ENCODE results near the gene YKT6.

Gene YKT6

GRCh38 chr7:44232901-44233715 lies 32.3 kb downstream of the YKT6 start:
- no peak for DNase-seq (ENCODE audit: low spot score)

- no peak for DNase-seq (ENCODE audit: low spot score)
Observed at GRCh38 chr7:44235066-44235465, 34.3 kb downstream of the YKT6 start.

- no peak for DNase-seq (ENCODE audit: low spot score)
Observed at GRCh38 chr7:44235582-44236332, 35.0 kb downstream of the YKT6 start.

- DNase-seq (ENCODE audit: low spot score), result no peak
Observed at GRCh38 chr7:44236333-44236728, 35.6 kb downstream of the YKT6 start.

GRCh38 chr7:44237696-44238095 lies 36.9 kb downstream of the YKT6 start:
- no peak for DNase-seq (ENCODE audit: low spot score)

- DNase-seq (ENCODE audit: low spot score), result no peak
Observed at GRCh38 chr7:44238116-44238695, 37.4 kb downstream of the YKT6 start.

GRCh38 chr7:44239361-44239760 lies 38.6 kb downstream of the YKT6 start:
- DNase-seq (ENCODE audit: low spot score), result no peak

GRCh38 chr7:44240376-44240775 lies 39.6 kb downstream of the YKT6 start:
- DNase-seq (ENCODE audit: low spot score), result no peak

GRCh38 chr7:44240983-44241510 lies 40.3 kb downstream of the YKT6 start:
- peak; percentile 90 for DNase-seq (ENCODE audit: low spot score)

- no peak for DNase-seq (ENCODE audit: low spot score)
Observed at GRCh38 chr7:44242091-44242490, 41.3 kb downstream of the YKT6 start.

GRCh38 chr7:44244282-44244681 lies 43.5 kb downstream of the YKT6 start:
- DNase-seq (ENCODE audit: low spot score), result no peak

GRCh38 chr7:44246396-44247113 lies 45.8 kb downstream of the YKT6 start:
- DNase-seq (ENCODE audit: low spot score), result no peak

GRCh38 chr7:44247868-44248651 lies 47.3 kb downstream of the YKT6 start:
- no peak for DNase-seq (ENCODE audit: low spot score)

- no peak for DNase-seq (ENCODE audit: low spot score)
Observed at GRCh38 chr7:44249639-44250234, 49.0 kb downstream of the YKT6 start.

GRCh38 chr7:44251269-44251668 lies 50.5 kb downstream of the YKT6 start:
- DNase-seq (ENCODE audit: low spot score), result no peak

GRCh38 chr7:44251881-44252280 lies 51.1 kb downstream of the YKT6 start:
- no peak for DNase-seq (ENCODE audit: low spot score)

GRCh38 chr7:44256459-44256858 lies 55.7 kb downstream of the YKT6 start:
- no peak for DNase-seq (ENCODE audit: low spot score)

GRCh38 chr7:44257213-44257612 lies 56.4 kb downstream of the YKT6 start:
- no peak for DNase-seq (ENCODE audit: low spot score)

GRCh38 chr7:44257618-44258422 lies 57.0 kb downstream of the YKT6 start:
- DNase-seq (ENCODE audit: low spot score), result no peak

GRCh38 chr7:44258423-44258760 lies 57.6 kb downstream of the YKT6 start:
- DNase-seq (ENCODE audit: low spot score), result no peak
